HG03064 (cell line): Measurements from ENCODE around the gene EFCAB9.

Experiments
- ATAC-seq: cut with Tn5 transposase; IDR thresholded peaks from one replicate; pipeline ENCODE4 v1.9.1; 2021; ENCODE audit warnings: low read depth; ENCODE audit not compliant: unreplicated experiment

The EFCAB9 gene

GRCh38 chr5:172234031-172234430, 40.1 kb downstream of the EFCAB9 start:
- no peak for ATAC-seq

- peak; percentile 62 for ATAC-seq
Measured at GRCh38 chr5:172235132-172235780, 41.3 kb downstream of the EFCAB9 start.

DNA sequence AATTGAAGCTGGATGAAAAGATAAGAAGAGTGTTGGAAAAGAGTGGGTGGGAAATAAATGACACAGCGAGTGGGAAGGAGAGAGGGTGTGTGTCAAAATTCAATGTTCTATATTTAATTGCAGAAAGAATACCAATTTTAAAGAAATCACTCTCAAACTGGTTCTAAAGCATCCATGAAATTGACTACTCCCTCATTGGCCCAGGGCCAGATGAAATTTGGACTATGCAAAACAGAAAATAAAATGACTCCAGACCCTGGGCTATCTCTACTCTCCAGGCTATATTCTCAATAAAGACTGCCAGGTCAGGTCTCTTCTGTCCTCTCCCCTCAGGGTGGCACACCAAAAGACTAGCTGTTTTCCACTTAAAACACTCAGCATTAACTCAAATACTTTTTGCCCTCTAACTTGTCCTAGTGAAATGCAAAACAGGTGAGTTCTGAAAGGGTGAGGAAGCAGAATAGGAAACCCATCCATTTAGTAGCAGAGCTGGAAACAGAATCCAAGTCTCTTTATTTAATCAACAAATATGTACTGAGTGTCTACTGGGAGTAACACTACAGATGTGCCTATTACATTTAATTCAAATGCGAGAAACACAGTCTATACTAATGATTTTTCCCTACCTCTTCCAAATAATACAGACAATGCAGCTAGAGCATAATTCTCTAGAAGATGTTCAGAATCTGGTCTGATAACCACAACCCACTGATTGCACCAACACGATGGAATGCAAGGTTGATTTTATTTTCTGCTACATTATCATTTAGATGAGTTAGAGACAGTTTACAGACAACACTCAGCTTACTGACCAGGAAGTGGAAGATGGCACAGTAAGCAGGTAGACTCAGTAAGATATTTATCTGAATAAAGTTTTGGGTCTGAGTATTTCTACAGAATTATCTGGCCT, 42.1 kb downstream of the EFCAB9 start:
- ATAC-seq: no peak

GRCh38 chr5:172238334-172238733, 44.4 kb downstream of the EFCAB9 start:
- no peak for ATAC-seq

DNA sequence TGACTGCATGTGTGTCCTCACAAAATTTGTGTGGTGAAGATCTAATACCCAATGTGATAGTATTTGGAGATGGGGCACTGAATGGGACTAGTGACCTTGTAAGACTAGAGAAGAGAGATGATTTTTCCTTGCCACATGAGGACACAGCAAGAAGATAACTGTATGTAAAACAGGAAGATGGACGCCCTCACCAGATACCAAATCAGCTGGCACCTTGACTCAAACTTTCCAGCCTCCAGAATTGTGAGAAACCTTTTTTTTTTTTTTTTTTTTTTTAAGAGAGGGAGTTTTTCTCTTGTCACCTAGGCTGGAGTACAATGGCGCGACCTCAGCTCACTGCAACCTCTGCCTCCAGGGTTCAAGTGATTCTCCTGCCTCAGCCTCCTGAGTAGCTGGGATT, 49.3 kb downstream of the EFCAB9 start:
- ATAC-seq: no peak

- no peak for ATAC-seq
Measured at GRCh38 chr5:172245046-172245445, 51.1 kb downstream of the EFCAB9 start.

- ATAC-seq: no peak
Measured at GRCh38 chr5:172245703-172246125, 51.7 kb downstream of the EFCAB9 start.

GRCh38 chr5:172248637-172249036, 54.7 kb downstream of the EFCAB9 start:
- no peak for ATAC-seq

DNA sequence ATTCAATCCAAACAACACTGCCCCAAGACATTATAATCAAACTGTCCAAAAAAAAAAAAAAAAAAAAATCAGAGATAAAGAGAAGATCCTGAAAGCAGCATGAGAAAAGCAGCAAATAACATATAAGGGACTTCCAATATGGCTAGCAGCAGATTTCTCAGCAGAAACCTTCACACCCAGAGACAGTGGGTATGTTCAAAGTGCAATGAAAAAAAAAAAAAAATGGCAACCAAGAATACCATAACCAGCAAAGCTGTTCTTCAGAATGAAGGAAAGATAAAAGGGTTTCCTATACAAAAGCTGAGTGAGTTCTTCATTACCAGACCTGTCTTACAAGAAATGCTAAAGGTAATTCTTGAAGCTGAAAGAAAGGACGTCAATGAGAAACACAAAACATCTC, 57.4 kb downstream of the EFCAB9 start:
- ATAC-seq: no peak

DNA sequence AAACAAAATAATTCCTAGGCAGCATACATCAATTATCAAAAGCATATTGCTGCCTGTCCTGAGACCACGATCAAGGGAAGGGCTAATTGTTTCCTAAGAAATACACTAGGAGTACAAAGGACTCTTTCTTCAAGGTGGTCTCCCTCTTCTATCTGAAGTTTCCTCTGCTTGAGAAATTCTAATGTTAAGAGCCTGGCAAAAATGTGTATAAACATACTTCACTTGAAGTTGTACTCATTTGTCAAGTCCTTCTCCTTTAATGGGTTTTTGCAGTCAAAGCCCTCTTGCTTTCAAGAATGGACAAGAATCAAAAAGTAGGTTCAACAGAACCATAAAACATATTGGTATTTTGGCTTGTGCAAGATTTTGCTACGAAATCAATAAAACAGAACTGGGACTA, 58.5 kb downstream of the EFCAB9 start:
- ATAC-seq: no peak
